LNCaP clone FGC (cell line): ENCODE measurements around the gene LARGE2.

Experiments used
- DNase-seq: peaks from one replicate; pipeline ENCODE4 v3.0.0-alpha.2; 2011; ENCODE audit warnings: low read depth
- H3K4me3 ChIP-seq: 2 replicates; pipeline ENCODE4 v1.5.1; 2011; ENCODE audit warnings: mild to moderate bottlenecking, low read depth, low read length, control low read depth
- CTCF ChIP-seq: IDR thresholded peaks from 2 replicates; pipeline ENCODE4 v1.5.1; 2012; ENCODE audit warnings: mild to moderate bottlenecking; ENCODE audit not compliant: control insufficient read depth, insufficient read depth; ENCODE audit errors: extremely low read depth

LARGE2 gene

GRCh38 chr11:45881708-45882368 lies 40.6 kb upstream of the LARGE2 start:
- no peak for TF ChIP-seq CTCF
- no peak overlapping the region for H3K4me3 ChIP-seq
- DNase-seq = no peak

DNA sequence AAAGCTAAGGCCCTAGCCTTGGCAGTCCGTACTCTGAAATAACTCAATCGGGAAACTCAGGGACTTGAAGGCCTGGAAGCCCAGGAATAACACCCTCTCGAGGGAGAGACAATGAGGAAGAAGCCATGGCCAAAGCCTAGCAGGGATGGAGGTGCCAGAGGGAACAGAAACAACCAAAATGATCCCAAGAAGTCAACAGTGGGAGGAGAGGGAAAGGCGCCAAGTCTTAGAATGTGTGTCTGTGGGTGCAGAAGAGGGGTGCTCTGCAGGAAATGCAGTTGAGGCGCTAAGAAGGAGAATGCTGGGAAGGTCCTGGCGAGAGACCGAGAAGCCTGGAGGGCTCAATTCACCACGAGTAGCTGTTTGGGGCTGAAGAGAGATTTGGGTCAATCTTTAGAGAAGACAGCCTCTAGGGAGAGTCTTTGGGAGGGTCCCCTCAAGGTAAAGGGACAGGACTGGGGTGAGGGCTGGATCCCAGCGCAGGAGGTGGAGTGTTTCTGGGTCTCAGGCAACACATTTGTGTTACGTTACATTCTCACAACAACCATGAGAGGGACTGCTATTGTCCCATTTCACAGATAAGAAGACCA lies 37.8 kb upstream of the LARGE2 start:
- TF ChIP-seq CTCF = no peak
- DNase-seq = no peak
- 0 out of 2 replicates have a peak overlapping the region, but pooled peaks have one; percentile 14 for H3K4me3 ChIP-seq

- no peak for TF ChIP-seq CTCF
- DNase-seq = no peak
- peak within 1 kb of the TSS; percentile 55 for H3K4me3 ChIP-seq
Measured at GRCh38 chr11:45885274-45885920, 37.1 kb upstream of the LARGE2 start, which contains the start of gene MAPK8IP1. TSS of gene MAPK8IP1 (plus strand) at chr11:45885651. CDS start at chr11:45885821, 170 bp downstream.

- no peak for DNase-seq
- peak overlapping the region; percentile 55 for H3K4me3 ChIP-seq
- no peak for TF ChIP-seq CTCF
Measured at GRCh38 chr11:45885921-45886721, 36.3 kb upstream of the LARGE2 start.

DNA sequence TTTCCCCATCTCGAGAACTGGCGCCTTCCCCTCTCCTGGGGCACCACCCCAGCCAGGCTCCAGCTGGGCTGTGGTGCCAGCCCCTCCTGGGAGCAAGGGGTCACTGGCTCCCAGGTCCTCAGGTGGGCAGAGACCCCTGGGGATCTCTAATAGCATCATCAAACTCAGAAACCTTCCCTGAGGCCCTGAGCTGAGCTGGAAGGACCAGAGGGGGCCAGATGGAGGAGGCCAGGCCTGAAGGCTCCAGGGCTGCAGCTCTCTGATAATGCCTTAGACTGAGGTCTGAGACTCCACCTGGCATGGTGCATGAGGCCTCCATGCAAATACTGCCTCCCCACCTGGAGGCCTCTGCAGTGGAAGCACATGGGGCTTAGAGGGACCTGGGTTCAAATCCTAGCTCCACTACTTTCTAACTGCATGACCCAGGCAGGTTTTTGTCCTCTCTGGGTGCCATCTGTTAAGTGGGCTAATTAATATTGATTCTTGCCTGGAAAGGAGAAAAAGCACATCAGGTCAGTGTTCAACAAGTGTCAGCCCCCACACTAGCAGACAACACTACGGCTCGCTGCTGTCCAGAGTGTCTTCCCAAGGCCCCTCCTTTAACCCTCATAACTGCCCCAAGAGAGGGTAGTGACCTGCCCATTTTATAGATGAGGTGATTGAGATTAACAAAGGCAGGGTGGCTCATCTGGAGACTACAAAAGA lies 35.5 kb upstream of the LARGE2 start:
- H3K4me3 ChIP-seq = no peak overlapping the region
- DNase-seq = no peak
- no peak for TF ChIP-seq CTCF

DNA sequence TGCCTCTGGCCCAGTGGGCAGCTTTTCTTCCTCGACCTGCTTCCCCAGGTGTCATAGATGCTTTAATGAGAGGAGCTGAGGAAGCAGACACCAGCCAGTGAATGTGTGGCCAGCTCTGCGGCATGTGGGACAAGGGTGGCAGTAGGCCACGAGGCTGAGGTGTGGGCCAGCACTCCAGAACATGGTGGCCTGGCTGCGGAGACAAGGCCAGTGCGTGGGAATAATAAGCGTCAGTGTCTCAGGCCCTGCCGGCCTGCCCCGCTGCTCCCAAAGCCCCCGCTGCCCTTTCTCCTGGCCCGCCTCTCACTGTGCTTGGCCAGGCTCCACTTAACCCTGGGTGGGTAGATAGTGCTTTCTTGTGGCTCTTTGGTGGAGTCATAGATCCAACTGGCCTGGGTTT lies 34.9 kb upstream of the LARGE2 start:
- no peak overlapping the region for H3K4me3 ChIP-seq
- DNase-seq = no peak
- no peak for TF ChIP-seq CTCF
